Esophagus (tissue), 2 donors: Measurements from ENCODE around the gene ICAM2. TPM values are rescaled to one million over a fixed set of nuclear protein-coding genes. Genes with fewer than 3 reads are reported as not detected.

Experiments
- H3K27ac ChIP-seq, 2 donors: one replicate each; pipeline ENCODE4 v1.5.1; 2013; ENCODE audit warnings: low read depth in 2 of 2, mild to moderate bottlenecking in 2 of 2, inconsistent platforms in 1 of 2, low read length in 1 of 2, moderate library complexity in 1 of 2
- H3K27me3 ChIP-seq, 2 donors: one replicate each; pipeline ENCODE4 v1.6.1; 2013; ENCODE audit warnings: low read length in 2 of 2, control low read depth in 1 of 2, mild to moderate bottlenecking in 1 of 2; ENCODE audit not compliant: insufficient read depth in 2 of 2, control insufficient read depth in 1 of 2
- H3K36me3 ChIP-seq, 2 donors: one replicate each; pipeline ENCODE4 v1.6.1; 2013; ENCODE audit warnings: low read length in 1 of 2; ENCODE audit not compliant: control insufficient read depth in 2 of 2, insufficient read depth in 2 of 2
- H3K4me1 ChIP-seq, 2 donors: one replicate each; pipeline ENCODE4 v1.6.1; 2013; ENCODE audit warnings: low read length in 1 of 2; ENCODE audit not compliant: control insufficient read depth in 2 of 2, insufficient read depth in 2 of 2
- H3K4me3 ChIP-seq, 2 donors: one replicate each; pipeline ENCODE4 v1.5.1; 2013; ENCODE audit warnings: low read length in 2 of 2, mild to moderate bottlenecking in 2 of 2, low read depth in 1 of 2, moderate library complexity in 1 of 2
- H3K9me3 ChIP-seq, 2 donors: one replicate each; pipeline ENCODE4 v1.6.1; 2013; ENCODE audit warnings: mild to moderate bottlenecking in 2 of 2, low read depth in 1 of 2, low read length in 1 of 2, moderate library complexity in 1 of 2; ENCODE audit not compliant: control insufficient read depth in 2 of 2, insufficient read depth in 1 of 2
- WGBS, 2 donors: extraction: QIAGEN DNeasy Blood & Tissue Kit; methylation state at CpG; one replicate each; pipeline ENCODE4 v1.1.7; 2013; 5-methylcytosine and 5-hydroxymethylcytosine counted together
- polyA plus RNA-seq, 2 donors: library from polyadenylated mRNA; stranded (reverse); fragments of 200-250 nt; gene quantifications; one replicate each; pipeline ENCODE4 v1.2.3, GENCODE V29; 2013
- donor health status: healthy with polysubstance abuse.
- donor health status: Bipolar disorder and iron deficiency.

ICAM2 gene
- polyA plus RNA-seq, 2 donors = 4.2 to 8.9 TPM

GRCh38 chr17:63998721-63999679 is 21.4 kb downstream of the ICAM2 start:
- no peak overlapping the region for H3K27ac ChIP-seq
- H3K36me3 ChIP-seq = no peaks in the 10 kb centered on the region
- H3K4me1 ChIP-seq = peaks cover 0 to 16% of the 10 kb centered on the region in 2 donors
- H3K27me3 ChIP-seq = peaks cover 0 to 3% of the 10 kb centered on the region in 2 donors
- 18 to 20% methylated on average over 30 to 33 of the region's 33 CpGs for WGBS, 2 donors
- H3K9me3 ChIP-seq = peaks cover 0 to 2% of the 10 kb centered on the region in 2 donors
- H3K4me3 ChIP-seq = peak overlapping the region; percentile 40 to 41

- peaks cover 0 to 2% of the 10 kb centered on the region in 2 donors for H3K9me3 ChIP-seq
- peak within 1 kb of the TSS; percentile 40 to 41 for H3K4me3 ChIP-seq
- H3K36me3 ChIP-seq = no peaks in the 10 kb centered on the region
- peaks cover 0 to 3% of the 10 kb centered on the region in 2 donors for H3K27me3 ChIP-seq
- peaks cover 3 to 18% of the 10 kb centered on the region in 2 donors for H3K4me1 ChIP-seq
- 1 to 2% methylated on average over 32 to 43 of the region's 43 CpGs for WGBS, 2 donors
- no peak within 1 kb of the TSS for H3K27ac ChIP-seq
These were observed 22.2 kb downstream of the ICAM2 start, which contains the start of gene PRR29 for GRCh38 chr17:63998050-63998720. Gene PRR29 (plus strand): TSS chr17:63998351. CDS start chr17:63998365, 14 bp downstream.

GRCh38 chr17:63997341-63998048 is 22.9 kb downstream of the ICAM2 start:
- H3K4me1 ChIP-seq = peaks cover 3 to 18% of the 10 kb centered on the region in 2 donors
- peak overlapping the region in 1 of 2 donors; percentile 40 for H3K4me3 ChIP-seq
- no peak overlapping the region for H3K27ac ChIP-seq
- H3K9me3 ChIP-seq = peaks cover 0 to 2% of the 10 kb centered on the region in 2 donors
- H3K36me3 ChIP-seq = no peaks in the 10 kb centered on the region
- peaks cover 0 to 3% of the 10 kb centered on the region in 2 donors for H3K27me3 ChIP-seq
- WGBS, 2 donors = 19 to 21% methylated on average over 19 of the region's 19 CpGs

GRCh38 chr17:63996430-63997182 is 23.8 kb downstream of the ICAM2 start:
- peaks cover 0 to 3% of the 10 kb centered on the region in 2 donors for H3K27me3 ChIP-seq
- no peak overlapping the region for H3K27ac ChIP-seq
- H3K9me3 ChIP-seq = peaks cover 0 to 5% of the 10 kb centered on the region in 2 donors
- peaks cover 3 to 18% of the 10 kb centered on the region in 2 donors for H3K4me1 ChIP-seq
- no peak overlapping the region for H3K4me3 ChIP-seq
- no peaks in the 10 kb centered on the region for H3K36me3 ChIP-seq
- 93 to 95% methylated on average over 11 of the region's 11 CpGs for WGBS, 2 donors

GRCh38 chr17:63995626-63996025 is 24.8 kb downstream of the ICAM2 start:
- WGBS, 2 donors = 83 to 87% methylated on average over 5 of the region's 5 CpGs
- Histone ChIP-seq H3K36me3 (no peaks in the 10 kb centered on the region), H3K4me3 (no peak overlapping the region), H3K27ac (no peak overlapping the region), H3K9me3 (peaks cover 0 to 5% of the 10 kb centered on the region in 2 donors), H3K4me1 (peaks cover 3 to 18% of the 10 kb centered on the region in 2 donors), H3K27me3 (peaks cover 0 to 3% of the 10 kb centered on the region in 2 donors)

GRCh38 chr17:63993368-63993985 is 27.0 kb downstream of the ICAM2 start:
- Histone ChIP-seq H3K4me3 (no peak overlapping the region), H3K27ac (no peak overlapping the region), H3K36me3 (no peaks in the 10 kb centered on the region), H3K27me3 (peaks cover 0 to 3% of the 10 kb centered on the region in 2 donors), H3K9me3 (peaks cover 0 to 2% of the 10 kb centered on the region in 2 donors), H3K4me1 (peaks cover 5 to 11% of the 10 kb centered on the region in 2 donors)
- WGBS, 2 donors = 75 to 77% methylated on average over 3 of the region's 3 CpGs

GRCh38 chr17:63991611-63992010 is 28.8 kb downstream of the ICAM2 start:
- no peak overlapping the region for H3K4me3 ChIP-seq
- WGBS, 2 donors = 75 to 76% methylated on average over 11 of the region's 11 CpGs
- no peaks in the 10 kb centered on the region for H3K36me3 ChIP-seq
- H3K9me3 ChIP-seq = peaks cover 0 to 2% of the 10 kb centered on the region in 2 donors
- no peaks in the 10 kb centered on the region for H3K27me3 ChIP-seq
- no peak overlapping the region for H3K27ac ChIP-seq
- peaks cover 2 to 5% of the 10 kb centered on the region in 2 donors for H3K4me1 ChIP-seq

GRCh38 chr17:63989622-63990345 is 30.6 kb downstream of the ICAM2 start:
- no peaks in the 10 kb centered on the region for H3K27me3 ChIP-seq

More at GRCh38 chr17:63989622-63990345, 30.6 kb downstream of the ICAM2 start:
- no peak overlapping the region for H3K4me3 ChIP-seq
- peaks cover 0 to 2% of the 10 kb centered on the region in 2 donors for H3K9me3 ChIP-seq
- 79 to 80% methylated on average over 21 of the region's 21 CpGs for WGBS, 2 donors
- H3K27ac ChIP-seq = no peak overlapping the region
- no peaks in the 10 kb centered on the region for H3K36me3 ChIP-seq
- H3K4me1 ChIP-seq = peaks cover 5 to 9% of the 10 kb centered on the region in 2 donors
